Peyer's patch (tissue), 4 donors: ENCODE data around the gene SHISA8. TPM values are rescaled to one million over a fixed set of nuclear protein-coding genes. Genes with fewer than 3 reads are reported as not detected.

Experiments
- DNase-seq, 3 donors: peaks; one replicate each; pipeline ENCODE4 v3.0.0-alpha.2; 2017 to 2019
- H3K27ac ChIP-seq, 4 donors: fragments of 200-600 bp; sonication (generic); one replicate each; pipeline ENCODE4 v1.5.1; 2016 to 2019
- H3K27me3 ChIP-seq, 2 donors: fragments of 200-600 bp; sonication (generic); one replicate each; pipeline ENCODE4 v1.5.1; 2019
- H3K36me3 ChIP-seq, 3 donors: fragments of 200-600 bp; sonication (generic); one replicate each; pipeline ENCODE4 v1.5.1; 2016 to 2019
- H3K4me1 ChIP-seq, 4 donors: fragments of 200-600 bp; sonication (generic); one replicate each; pipeline ENCODE4 v1.5.1; 2016 to 2019
- H3K4me3 ChIP-seq, 4 donors: fragments of 200-600 bp; sonication (generic); 1 replicate in 3 of 4; 2 replicates in 1 of 4; pipeline ENCODE4 v1.5.1; 2016 to 2019; ENCODE audit warnings: mild to moderate bottlenecking in 1 of 4
- H3K9me3 ChIP-seq, 4 donors: fragments of 200-600 bp; sonication (generic); one replicate each; pipeline ENCODE4 v1.5.1; 2016 to 2019; ENCODE audit warnings: mild to moderate bottlenecking in 1 of 4
- POLR2A ChIP-seq, 2 donors: fragments of 450-650 bp; IDR thresholded peaks; one replicate each; pipeline ENCODE4 v1.5.1; 2017; ENCODE audit warnings: antibody characterized with exemption in 2 of 2, mild to moderate bottlenecking in 2 of 2, moderate library complexity in 2 of 2
- total RNA-seq, 4 donors: library from RNA; depleted of rRNA; stranded (reverse); fragments of >200 nt; gene quantifications; one replicate each; pipeline ENCODE4 v1.1.0, GENCODE V29; 2016
- TF ChIP-seq, protein P1 (sequence below), 6 experiments: fragments of 450-650 bp in 4 of 6; fragments of 200-600 bp in 2 of 6; sonication (generic) in 1 of 6; IDR thresholded peaks; one replicate each; pipeline ENCODE4 v1.5.1; 2017 to 2019; ENCODE audit warnings: antibody characterized with exemption in 6 of 6, mild to moderate bottlenecking in 3 of 6, moderate library complexity in 1 of 6

Gene SHISA8
- total RNA-seq, 4 donors from 2014 or later: not detected

DNA sequence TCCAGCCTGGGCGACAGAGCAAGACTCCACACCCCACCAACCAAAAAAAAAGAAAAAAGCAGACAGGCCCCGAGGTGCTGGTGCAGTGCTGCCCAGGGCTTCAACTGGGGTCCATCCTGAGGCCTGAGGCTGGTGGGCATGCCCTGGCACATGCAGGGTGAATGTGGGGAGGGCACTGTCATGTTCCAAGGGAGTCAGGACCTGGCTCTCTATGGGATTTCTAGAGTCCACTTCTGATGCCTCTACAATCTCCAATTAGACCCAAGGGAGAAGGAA, 22.0 kb upstream of the SHISA8 start:
- Histone ChIP-seq H3K9me3 (no peaks in the 10 kb centered on the region), H3K4me1 (peaks cover 0 to 55% (median 28%) of the 10 kb centered on the region in 4 donors), H3K27me3 (no peaks in the 10 kb centered on the region), H3K4me3 (no peak overlapping the region), H3K27ac (peak overlapping the region in 2 of 4 donors; percentile 78 to 88), H3K36me3 (no peaks in the 10 kb centered on the region)
- no peak for DNase-seq
- no peak for TF ChIP-seq POLR2A (IDR thresholded peaks at IDR 0.05)
- TF ChIP-seq, protein P1, sequence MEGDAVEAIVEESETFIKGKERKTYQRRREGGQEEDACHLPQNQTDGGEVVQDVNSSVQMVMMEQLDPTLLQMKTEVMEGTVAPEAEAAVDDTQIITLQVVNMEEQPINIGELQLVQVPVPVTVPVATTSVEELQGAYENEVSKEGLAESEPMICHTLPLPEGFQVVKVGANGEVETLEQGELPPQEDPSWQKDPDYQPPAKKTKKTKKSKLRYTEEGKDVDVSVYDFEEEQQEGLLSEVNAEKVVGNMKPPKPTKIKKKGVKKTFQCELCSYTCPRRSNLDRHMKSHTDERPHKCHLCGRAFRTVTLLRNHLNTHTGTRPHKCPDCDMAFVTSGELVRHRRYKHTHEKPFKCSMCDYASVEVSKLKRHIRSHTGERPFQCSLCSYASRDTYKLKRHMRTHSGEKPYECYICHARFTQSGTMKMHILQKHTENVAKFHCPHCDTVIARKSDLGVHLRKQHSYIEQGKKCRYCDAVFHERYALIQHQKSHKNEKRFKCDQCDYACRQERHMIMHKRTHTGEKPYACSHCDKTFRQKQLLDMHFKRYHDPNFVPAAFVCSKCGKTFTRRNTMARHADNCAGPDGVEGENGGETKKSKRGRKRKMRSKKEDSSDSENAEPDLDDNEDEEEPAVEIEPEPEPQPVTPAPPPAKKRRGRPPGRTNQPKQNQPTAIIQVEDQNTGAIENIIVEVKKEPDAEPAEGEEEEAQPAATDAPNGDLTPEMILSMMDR (IDR thresholded peaks at IDR 0.05): no peak

- Histone ChIP-seq H3K4me1 (peaks cover 0 to 45% (median 21%) of the 10 kb centered on the region in 4 donors), H3K27ac (peak overlapping the region in 2 of 4 donors; percentile 76 to 88), H3K4me3 (no peak overlapping the region), H3K9me3 (no peaks in the 10 kb centered on the region), H3K36me3 (no peaks in the 10 kb centered on the region), H3K27me3 (no peaks in the 10 kb centered on the region)
- TF ChIP-seq POLR2A (IDR thresholded peaks at IDR 0.05): no peak
- TF ChIP-seq, protein P1 (IDR thresholded peaks at IDR 0.05): no peak
- DNase-seq: no peak
Observed at GRCh38 chr22:41935509-41935908, 20.6 kb upstream of the SHISA8 start.

- DNase-seq: no peak
- Histone ChIP-seq H3K36me3 (no peaks in the 10 kb centered on the region), H3K4me1 (peaks cover 0 to 45% (median 17%) of the 10 kb centered on the region in 4 donors), H3K4me3 (no peak overlapping the region), H3K27me3 (no peaks in the 10 kb centered on the region), H3K9me3 (no peaks in the 10 kb centered on the region), H3K27ac (peak overlapping the region in 2 of 4 donors; percentile 76 to 88)
- TF ChIP-seq, protein P1 (IDR thresholded peaks at IDR 0.05): no peak
- TF ChIP-seq POLR2A (IDR thresholded peaks at IDR 0.05): no peak
Observed at GRCh38 chr22:41935015-41935351, 20.1 kb upstream of the SHISA8 start.

DNA sequence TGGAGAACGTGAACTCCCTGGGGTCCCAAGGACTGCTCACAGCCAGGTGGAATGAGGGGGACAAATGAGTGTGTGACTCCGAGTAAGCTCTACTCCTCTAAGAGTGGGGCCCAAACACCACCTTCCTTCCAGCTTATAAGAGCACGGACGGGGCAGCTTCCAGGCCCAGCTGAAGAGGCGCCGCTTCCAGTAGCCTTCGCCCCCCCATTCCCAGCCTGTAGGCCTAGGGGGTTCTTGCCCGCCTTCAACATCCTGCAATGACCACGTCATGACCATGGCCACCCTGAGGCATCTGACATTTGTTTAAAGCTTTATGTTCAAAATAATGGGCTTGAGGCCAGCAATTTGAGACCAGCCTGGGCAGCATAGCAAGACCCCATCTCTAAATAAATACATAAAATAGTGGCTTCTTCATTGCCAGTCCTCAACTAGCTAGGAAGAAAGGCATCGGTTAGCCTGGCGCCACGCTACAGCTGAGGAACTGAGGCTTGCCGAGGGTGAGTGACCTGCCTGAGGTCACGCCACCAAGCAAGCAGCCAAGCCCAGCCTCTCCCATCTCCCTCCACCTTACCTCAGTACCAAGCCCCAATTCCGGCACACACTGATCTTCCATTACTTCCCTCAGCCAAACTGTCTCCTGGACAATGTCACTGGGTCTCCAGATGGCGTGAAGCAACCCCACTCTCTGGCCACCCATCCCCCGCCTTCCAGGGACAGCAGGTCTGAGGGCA, 19.6 kb upstream of the SHISA8 start:
- H3K9me3 ChIP-seq: no peaks in the 10 kb centered on the region
- no peak for TF ChIP-seq POLR2A (IDR thresholded peaks at IDR 0.05)
- TF ChIP-seq, protein P1 (IDR thresholded peaks at IDR 0.05): no peak
- no peak overlapping the region for H3K4me3 ChIP-seq
- peak overlapping the region in 2 of 4 donors; percentile 76 to 88 for H3K27ac ChIP-seq
- no peaks in the 10 kb centered on the region for H3K27me3 ChIP-seq
- DNase-seq: peak in 1 of 3 donors; percentile 49
- peaks cover 0 to 45% (median 15%) of the 10 kb centered on the region in 4 donors for H3K4me1 ChIP-seq
- no peaks in the 10 kb centered on the region for H3K36me3 ChIP-seq

GRCh38 chr22:41933411-41934177, 18.7 kb upstream of the SHISA8 start:
- Histone ChIP-seq H3K4me1 (peaks cover 0 to 49% (median 6%) of the 10 kb centered on the region in 4 donors), H3K27me3 (no peaks in the 10 kb centered on the region)

More at GRCh38 chr22:41933411-41934177, 18.7 kb upstream of the SHISA8 start:
- TF ChIP-seq POLR2A (IDR thresholded peaks at IDR 0.05): no peak
- TF ChIP-seq, protein P1 (IDR thresholded peaks at IDR 0.05): no peak
- Histone ChIP-seq H3K36me3 (no peaks in the 10 kb centered on the region), H3K27ac (peak overlapping the region in 2 of 4 donors; percentile 76 to 88), H3K4me3 (no peak overlapping the region), H3K9me3 (no peaks in the 10 kb centered on the region)
- peak in 2 of 3 donors; percentile 66 to 76 for DNase-seq
